ENCODE measurements around the gene PMS1. TPM values are rescaled to one million over a fixed set of nuclear protein-coding genes. Genes with fewer than 3 reads are reported as not detected.

The PMS1 gene
- polyA plus RNA-seq, 1 donor from 2014 or later, result 50.9 TPM

- no peaks in the 10 kb centered on the region for H3K9me2 ChIP-seq (ENCODE audit: insufficient read depth, low read length)
- no peak overlapping the region for H3K4me3 ChIP-seq (ENCODE audit: low read length)
- H2AFZ ChIP-seq (ENCODE audit: low read depth, low read length), result no peak overlapping the region
- TF ChIP-seq RAD21 (conservative IDR thresholded peaks at IDR 0.05), result no peak
- TF ChIP-seq, protein P1, sequence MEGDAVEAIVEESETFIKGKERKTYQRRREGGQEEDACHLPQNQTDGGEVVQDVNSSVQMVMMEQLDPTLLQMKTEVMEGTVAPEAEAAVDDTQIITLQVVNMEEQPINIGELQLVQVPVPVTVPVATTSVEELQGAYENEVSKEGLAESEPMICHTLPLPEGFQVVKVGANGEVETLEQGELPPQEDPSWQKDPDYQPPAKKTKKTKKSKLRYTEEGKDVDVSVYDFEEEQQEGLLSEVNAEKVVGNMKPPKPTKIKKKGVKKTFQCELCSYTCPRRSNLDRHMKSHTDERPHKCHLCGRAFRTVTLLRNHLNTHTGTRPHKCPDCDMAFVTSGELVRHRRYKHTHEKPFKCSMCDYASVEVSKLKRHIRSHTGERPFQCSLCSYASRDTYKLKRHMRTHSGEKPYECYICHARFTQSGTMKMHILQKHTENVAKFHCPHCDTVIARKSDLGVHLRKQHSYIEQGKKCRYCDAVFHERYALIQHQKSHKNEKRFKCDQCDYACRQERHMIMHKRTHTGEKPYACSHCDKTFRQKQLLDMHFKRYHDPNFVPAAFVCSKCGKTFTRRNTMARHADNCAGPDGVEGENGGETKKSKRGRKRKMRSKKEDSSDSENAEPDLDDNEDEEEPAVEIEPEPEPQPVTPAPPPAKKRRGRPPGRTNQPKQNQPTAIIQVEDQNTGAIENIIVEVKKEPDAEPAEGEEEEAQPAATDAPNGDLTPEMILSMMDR (IDR thresholded peaks at IDR 0.05; ENCODE audit: poor library complexity, severe bottlenecking), result no peak
- no peak for TF ChIP-seq POLR2AphosphoS5 (IDR thresholded peaks at IDR 0.05)
- TF ChIP-seq MXI1 (conservative IDR thresholded peaks at IDR 0.05; ENCODE audit: poor library complexity, severe bottlenecking), result no peak
- TF ChIP-seq, protein P2, sequence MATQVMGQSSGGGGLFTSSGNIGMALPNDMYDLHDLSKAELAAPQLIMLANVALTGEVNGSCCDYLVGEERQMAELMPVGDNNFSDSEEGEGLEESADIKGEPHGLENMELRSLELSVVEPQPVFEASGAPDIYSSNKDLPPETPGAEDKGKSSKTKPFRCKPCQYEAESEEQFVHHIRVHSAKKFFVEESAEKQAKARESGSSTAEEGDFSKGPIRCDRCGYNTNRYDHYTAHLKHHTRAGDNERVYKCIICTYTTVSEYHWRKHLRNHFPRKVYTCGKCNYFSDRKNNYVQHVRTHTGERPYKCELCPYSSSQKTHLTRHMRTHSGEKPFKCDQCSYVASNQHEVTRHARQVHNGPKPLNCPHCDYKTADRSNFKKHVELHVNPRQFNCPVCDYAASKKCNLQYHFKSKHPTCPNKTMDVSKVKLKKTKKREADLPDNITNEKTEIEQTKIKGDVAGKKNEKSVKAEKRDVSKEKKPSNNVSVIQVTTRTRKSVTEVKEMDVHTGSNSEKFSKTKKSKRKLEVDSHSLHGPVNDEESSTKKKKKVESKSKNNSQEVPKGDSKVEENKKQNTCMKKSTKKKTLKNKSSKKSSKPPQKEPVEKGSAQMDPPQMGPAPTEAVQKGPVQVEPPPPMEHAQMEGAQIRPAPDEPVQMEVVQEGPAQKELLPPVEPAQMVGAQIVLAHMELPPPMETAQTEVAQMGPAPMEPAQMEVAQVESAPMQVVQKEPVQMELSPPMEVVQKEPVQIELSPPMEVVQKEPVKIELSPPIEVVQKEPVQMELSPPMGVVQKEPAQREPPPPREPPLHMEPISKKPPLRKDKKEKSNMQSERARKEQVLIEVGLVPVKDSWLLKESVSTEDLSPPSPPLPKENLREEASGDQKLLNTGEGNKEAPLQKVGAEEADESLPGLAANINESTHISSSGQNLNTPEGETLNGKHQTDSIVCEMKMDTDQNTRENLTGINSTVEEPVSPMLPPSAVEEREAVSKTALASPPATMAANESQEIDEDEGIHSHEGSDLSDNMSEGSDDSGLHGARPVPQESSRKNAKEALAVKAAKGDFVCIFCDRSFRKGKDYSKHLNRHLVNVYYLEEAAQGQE (IDR thresholded peaks at IDR 0.05; ENCODE audit: borderline replicate concordance), result no peak
- TF ChIP-seq EZH2 (IDR thresholded peaks at IDR 0.05; ENCODE audit: borderline replicate concordance, insufficient read depth, low read length, poor library complexity, severe bottlenecking), result no peak
- no peak for TF ChIP-seq SMC3 (conservative IDR thresholded peaks at IDR 0.05; ENCODE audit: poor library complexity)
- TF ChIP-seq TAF1 (IDR thresholded peaks at IDR 0.05; ENCODE audit: low read depth), result no peak
- no peak for TF ChIP-seq EP300 (conservative IDR thresholded peaks at IDR 0.05; ENCODE audit: poor library complexity, severe bottlenecking)
- H3K79me2 ChIP-seq (replicated peaks; ENCODE audit: insufficient read depth, low read length), result no peaks in the 10 kb centered on the region
- no peaks in the 10 kb centered on the region for H3F3A ChIP-seq (ENCODE audit: insufficient read depth, low read length, poor library complexity, severe bottlenecking)
- H3K9ac ChIP-seq (ENCODE audit: low read length), result no peak overlapping the region
- H4K20me1 ChIP-seq (ENCODE audit: insufficient read depth), result no peaks in the 10 kb centered on the region
- H3K27ac ChIP-seq (ENCODE audit: low read length), result no peak overlapping the region
- no peaks in the 10 kb centered on the region for H3K9me3 ChIP-seq (ENCODE audit: low read length)
- H3K36me3 ChIP-seq (ENCODE audit: insufficient read depth, low read length), result no peaks in the 10 kb centered on the region
- no peaks in the 10 kb centered on the region for H3K27me3 ChIP-seq (ENCODE audit: insufficient read depth, low read depth, low read length)
- H3K4me2 ChIP-seq (ENCODE audit: low read length), result no peak overlapping the region
Observed at GRCh38 chr2:189874586-189875320, 90.5 kb downstream of the PMS1 start.

- Histone ChIP-seq H3K27me3 (ENCODE audit: insufficient read depth, low read depth, low read length) (no peaks in the 10 kb centered on the region), H3F3A (ENCODE audit: insufficient read depth, low read length, poor library complexity, severe bottlenecking) (no peaks in the 10 kb centered on the region), H3K9ac (ENCODE audit: low read length) (no peak overlapping the region), H3K4me2 (ENCODE audit: low read length) (no peak overlapping the region), H3K9me3 (ENCODE audit: low read length) (no peaks in the 10 kb centered on the region), H3K36me3 (ENCODE audit: insufficient read depth, low read length) (no peaks in the 10 kb centered on the region), H2AFZ (ENCODE audit: low read depth, low read length) (no peak overlapping the region), H3K27ac (ENCODE audit: low read length) (no peak overlapping the region), H4K20me1 (ENCODE audit: insufficient read depth) (no peaks in the 10 kb centered on the region), H3K9me2 (ENCODE audit: insufficient read depth, low read length) (no peaks in the 10 kb centered on the region), H3K79me2 (replicated peaks; ENCODE audit: insufficient read depth, low read length) (no peaks in the 10 kb centered on the region), H3K4me3 (ENCODE audit: low read length) (no peak overlapping the region)
- TF ChIP-seq EZH2 (IDR thresholded peaks at IDR 0.05; ENCODE audit: borderline replicate concordance, insufficient read depth, low read length, poor library complexity, severe bottlenecking) (no peak), EP300 (conservative IDR thresholded peaks at IDR 0.05; ENCODE audit: poor library complexity, severe bottlenecking) (no peak), TAF1 (IDR thresholded peaks at IDR 0.05; ENCODE audit: low read depth) (no peak), SMC3 (conservative IDR thresholded peaks at IDR 0.05; ENCODE audit: poor library complexity) (no peak), RAD21 (conservative IDR thresholded peaks at IDR 0.05) (no peak), POLR2AphosphoS5 (IDR thresholded peaks at IDR 0.05) (no peak), MXI1 (conservative IDR thresholded peaks at IDR 0.05; ENCODE audit: poor library complexity, severe bottlenecking) (no peak)
- TF ChIP-seq, protein P2 (IDR thresholded peaks at IDR 0.05; ENCODE audit: borderline replicate concordance), result no peak
- TF ChIP-seq, protein P1 (IDR thresholded peaks at IDR 0.05; ENCODE audit: poor library complexity, severe bottlenecking), result no peak
Observed at GRCh38 chr2:189876271-189876670, 92.0 kb downstream of the PMS1 start.
